Testis (tissue), 2 donors: ENCODE results near the gene RPS6KA4.
"Not testable (repeated sequence)": the region's sequence is repeated elsewhere in the genome, so short reads cannot be mapped to it uniquely, and the experiment has no call there.

Experiments
- CTCF ChIP-seq, 3 experiments: fragments of 450-650 bp in 2 of 3; fragments of 200-600 bp in 1 of 3; sonication (generic) in 1 of 3; IDR thresholded peaks; one replicate each; pipeline ENCODE4 v1.5.1; 2016 to 2019; ENCODE audit warnings: antibody characterized with exemption in 3 of 3, mild to moderate bottlenecking in 2 of 3, moderate library complexity in 1 of 3
- POLR2A ChIP-seq: fragments of 450-650 bp; IDR thresholded peaks from one replicate; pipeline ENCODE4 v1.6.1; 2017; ENCODE audit warnings: antibody characterized with exemption, mild to moderate bottlenecking, moderate library complexity

GRCh38 chr11:64323984-64324383, 35.0 kb upstream of the RPS6KA4 start:
- TF ChIP-seq CTCF (IDR thresholded peaks at IDR 0.05); POLR2A: not testable (repeated sequence)
